NCI-H345 treated with DMSO at 0.1 percent for 48 hours (cell line): ENCODE data around the gene ZNF416.

ENCODE experiments used
- DNase-seq: peaks from one replicate; lab custom pipeline; 2025; ENCODE audit not compliant: unreplicated experiment; lab: John Stamatoyannopoulos, UW

Gene ZNF416

GRCh38 chr19:57559404-57560025 lies 19.2 kb downstream of the ZNF416 start, which contains the start of gene ZNF550:
Gene ZNF550, minus strand, starts transcription at chr19:57559863. Its CDS starts 181 bp downstream, at chr19:57559682.
- DNase-seq: peak; percentile 56

- DNase-seq: no peak
These were observed 19.7 kb downstream of the ZNF416 start for GRCh38 chr19:57559008-57559403.

GRCh38 chr19:57558525-57558924 lies 20.2 kb downstream of the ZNF416 start:
- no peak for DNase-seq

- DNase-seq: no peak
These were observed 21.1 kb downstream of the ZNF416 start for GRCh38 chr19:57557659-57558058.

GRCh38 chr19:57552432-57552831 lies 26.3 kb downstream of the ZNF416 start:
- DNase-seq: no peak

- DNase-seq: no peak
These were observed 32.2 kb downstream of the ZNF416 start for GRCh38 chr19:57546513-57546912.

- DNase-seq: no peak
These were observed 40.7 kb downstream of the ZNF416 start for GRCh38 chr19:57537953-57538547.

GRCh38 chr19:57527136-57527881 lies 51.4 kb downstream of the ZNF416 start, which contains the start of gene ZNF549:
Gene ZNF549, plus strand, starts transcription at chr19:57527356. Its CDS starts 218 bp downstream, at chr19:57527574.
- peak; percentile 80 for DNase-seq
